Measurements from ENCODE around the gene MN1.

Gene MN1

GRCh38 chr22:27801616-27802345 lies at the start of gene MN1:
Gene MN1 (minus strand): TSS chr22:27801756. CDS start chr22:27800543, 1,213 bp downstream.
- no peak for DNase-seq (ENCODE audit: low spot score)

GRCh38 chr22:27850000-27850521 lies 48.5 kb upstream of the MN1 start:
- DNase-seq (ENCODE audit: low spot score): no peak

- no peak for DNase-seq (ENCODE audit: low spot score)
These were observed 46.4 kb upstream of the MN1 start for GRCh38 chr22:27848005-27848404.

- DNase-seq (ENCODE audit: low spot score): no peak
These were observed 45.4 kb upstream of the MN1 start for GRCh38 chr22:27846910-27847309.

- DNase-seq (ENCODE audit: low spot score): no peak
These were observed 44.7 kb upstream of the MN1 start for GRCh38 chr22:27846248-27846757.

GRCh38 chr22:27845644-27846043 lies 44.1 kb upstream of the MN1 start:
- DNase-seq (ENCODE audit: low spot score): no peak

- no peak for DNase-seq (ENCODE audit: low spot score)
These were observed 43.4 kb upstream of the MN1 start for GRCh38 chr22:27844656-27845591.

- DNase-seq (ENCODE audit: low spot score): no peak
These were observed 42.7 kb upstream of the MN1 start for GRCh38 chr22:27844256-27844655.

GRCh38 chr22:27843441-27843840 lies 41.9 kb upstream of the MN1 start:
- DNase-seq (ENCODE audit: low spot score): no peak

- DNase-seq (ENCODE audit: low spot score): no peak
These were observed 41.3 kb upstream of the MN1 start for GRCh38 chr22:27842669-27843431.

- DNase-seq (ENCODE audit: low spot score): no peak
These were observed 40.6 kb upstream of the MN1 start for GRCh38 chr22:27842201-27842600.

GRCh38 chr22:27840436-27840835 lies 38.9 kb upstream of the MN1 start:
- no peak for DNase-seq (ENCODE audit: low spot score)

- no peak for DNase-seq (ENCODE audit: low spot score)
These were observed 37.6 kb upstream of the MN1 start for GRCh38 chr22:27839057-27839660.

GRCh38 chr22:27836181-27836580 lies 34.6 kb upstream of the MN1 start:
- no peak for DNase-seq (ENCODE audit: low spot score)

GRCh38 chr22:27835446-27835845 lies 33.9 kb upstream of the MN1 start:
- DNase-seq (ENCODE audit: low spot score): no peak

GRCh38 chr22:27834364-27835185 lies 33.0 kb upstream of the MN1 start:
- DNase-seq (ENCODE audit: low spot score): no peak

- no peak for DNase-seq (ENCODE audit: low spot score)
These were observed 32.2 kb upstream of the MN1 start for GRCh38 chr22:27833803-27834202.

- DNase-seq (ENCODE audit: low spot score): no peak
These were observed 31.1 kb upstream of the MN1 start for GRCh38 chr22:27832606-27833005.

- no peak for DNase-seq (ENCODE audit: low spot score)
These were observed 28.1 kb upstream of the MN1 start for GRCh38 chr22:27829620-27830019.
